ENCODE data around the gene ALKBH1. TPM values are rescaled to one million over a fixed set of nuclear protein-coding genes. Genes with fewer than 3 reads are reported as not detected.

The ALKBH1 gene
- total RNA-seq, 1 donor from 2014 or later, result 14.5 TPM

- DNase-seq (ENCODE audit: low spot score, unreplicated experiment), result no peak
- Mint-ChIP-seq H3K27ac (no peak overlapping the region), H3K9me3 (ENCODE audit: low read depth) (no peaks in the 10 kb centered on the region), H3K4me1 (ENCODE audit: low read depth) (peaks cover 18% of the 10 kb centered on the region), H3K4me3 (ENCODE audit: low read depth) (no peak overlapping the region), H3K36me3 (ENCODE audit: insufficient read depth) (no peaks in the 10 kb centered on the region), H3K27me3 (peaks cover 3% of the 10 kb centered on the region)
- no peak for TF ChIP-seq CTCF (IDR thresholded peaks at IDR 0.05; ENCODE audit: unreplicated experiment)
Observed at GRCh38 chr14:77657280-77657679, 50.5 kb downstream of the ALKBH1 start.

DNA sequence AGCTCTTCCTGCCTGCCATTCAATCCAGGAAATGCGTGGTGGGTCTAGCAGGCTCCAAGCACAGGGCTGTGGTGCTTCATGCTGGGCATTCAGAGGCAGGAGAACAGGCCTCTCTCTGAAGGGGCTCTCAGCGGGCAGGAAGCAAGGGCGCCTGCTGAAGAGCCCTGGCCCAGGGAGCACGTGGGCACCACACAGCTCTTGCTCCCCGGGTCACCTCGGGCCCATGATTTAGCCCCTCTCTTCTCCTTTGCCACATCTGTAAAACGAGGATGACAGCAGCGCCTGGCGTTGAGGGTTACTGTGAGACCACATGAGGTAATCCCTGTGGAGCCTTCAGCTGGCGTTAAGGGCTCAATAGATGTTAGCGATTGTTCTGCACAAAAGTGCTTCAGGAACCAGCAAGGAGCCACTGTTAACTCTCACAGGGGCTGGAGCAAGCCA is 53.8 kb downstream of the ALKBH1 start:
- TF ChIP-seq CTCF (IDR thresholded peaks at IDR 0.05; ENCODE audit: unreplicated experiment), result no peak
- Mint-ChIP-seq H3K9me3 (ENCODE audit: low read depth) (no peaks in the 10 kb centered on the region), H3K27me3 (peaks cover 3% of the 10 kb centered on the region), H3K36me3 (ENCODE audit: insufficient read depth) (no peaks in the 10 kb centered on the region), H3K27ac (no peak overlapping the region), H3K4me3 (ENCODE audit: low read depth) (no peak overlapping the region), H3K4me1 (ENCODE audit: low read depth) (peaks cover 7% of the 10 kb centered on the region)
- DNase-seq (ENCODE audit: low spot score, unreplicated experiment), result no peak

DNA sequence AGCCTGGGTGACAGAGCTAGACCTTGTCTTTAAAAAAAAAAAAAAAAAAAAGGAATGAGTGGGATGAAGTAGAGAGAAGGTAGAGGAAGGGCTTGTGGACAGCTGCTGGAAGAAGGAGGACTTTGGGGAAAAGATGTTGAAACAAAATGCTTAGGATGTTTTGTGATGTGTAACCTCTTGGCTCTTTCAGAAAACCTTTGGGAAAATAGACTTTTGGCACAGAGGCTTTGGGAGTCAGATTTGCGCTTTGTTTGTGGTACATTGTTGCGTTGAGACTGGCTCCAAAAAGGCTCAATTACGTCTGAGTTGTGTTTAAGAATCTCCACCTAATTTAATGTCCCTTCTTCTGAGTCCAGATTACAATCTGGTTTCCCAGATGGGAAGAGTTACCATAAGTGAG is 58.5 kb downstream of the ALKBH1 start:
- Mint-ChIP-seq H3K27ac (no peak overlapping the region), H3K27me3 (no peaks in the 10 kb centered on the region), H3K4me1 (ENCODE audit: low read depth) (peaks cover 2% of the 10 kb centered on the region), H3K9me3 (ENCODE audit: low read depth) (peaks cover 7% of the 10 kb centered on the region), H3K36me3 (ENCODE audit: insufficient read depth) (no peaks in the 10 kb centered on the region), H3K4me3 (ENCODE audit: low read depth) (no peak overlapping the region)
- no peak for TF ChIP-seq CTCF (IDR thresholded peaks at IDR 0.05; ENCODE audit: unreplicated experiment)
- no peak for DNase-seq (ENCODE audit: low spot score, unreplicated experiment)

DNA sequence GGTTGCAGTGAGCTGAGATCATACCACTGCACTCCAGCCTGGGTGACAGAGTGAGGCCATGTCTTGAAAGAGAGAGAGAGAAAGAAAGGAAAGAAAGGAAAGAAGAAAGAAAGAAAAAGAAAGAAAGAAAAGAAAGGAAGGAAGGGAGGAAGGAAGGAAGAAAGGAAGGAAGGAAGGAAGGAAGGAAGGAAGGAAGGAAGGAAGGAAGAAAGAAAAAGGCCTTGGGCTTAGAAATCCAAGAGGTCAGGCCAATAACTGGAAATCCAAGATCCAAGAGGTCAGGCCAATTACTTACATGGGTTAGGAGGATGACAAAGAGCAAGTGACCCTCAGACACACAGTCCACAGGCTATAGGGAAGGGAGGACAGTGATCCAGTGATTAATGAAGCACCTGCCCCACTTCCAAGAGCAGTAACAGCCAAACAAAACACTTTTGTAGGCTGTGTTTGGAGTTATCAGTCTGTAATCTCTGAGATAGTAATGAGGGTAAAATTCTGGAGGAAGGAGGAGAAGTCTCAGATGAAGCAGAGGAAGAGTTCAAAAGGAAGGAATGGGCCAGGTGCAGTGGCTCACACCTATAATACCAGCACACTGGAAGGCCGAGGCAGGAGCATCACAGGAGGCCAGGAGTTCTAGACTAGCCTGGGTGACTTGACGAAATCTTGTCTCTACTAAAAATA is 59.2 kb downstream of the ALKBH1 start:
- no peak overlapping the region for H3K4me3 Mint-ChIP-seq (ENCODE audit: low read depth)
- peaks cover 8% of the 10 kb centered on the region for H3K9me3 Mint-ChIP-seq (ENCODE audit: low read depth)
- no peak overlapping the region for H3K27ac Mint-ChIP-seq
- DNase-seq (ENCODE audit: low spot score, unreplicated experiment), result no peak
- no peaks in the 10 kb centered on the region for H3K27me3 Mint-ChIP-seq
- H3K36me3 Mint-ChIP-seq (ENCODE audit: insufficient read depth), result no peaks in the 10 kb centered on the region
- no peak for TF ChIP-seq CTCF (IDR thresholded peaks at IDR 0.05; ENCODE audit: unreplicated experiment)
- H3K4me1 Mint-ChIP-seq (ENCODE audit: low read depth), result peaks cover 2% of the 10 kb centered on the region

GRCh38 chr14:77647853-77648252 is 60.0 kb downstream of the ALKBH1 start:
- Mint-ChIP-seq H3K4me1 (ENCODE audit: low read depth) (peaks cover 2% of the 10 kb centered on the region), H3K36me3 (ENCODE audit: insufficient read depth) (no peaks in the 10 kb centered on the region), H3K4me3 (ENCODE audit: low read depth) (no peak overlapping the region), H3K27ac (no peak overlapping the region), H3K9me3 (ENCODE audit: low read depth) (peaks cover 8% of the 10 kb centered on the region), H3K27me3 (no peaks in the 10 kb centered on the region)
- DNase-seq (ENCODE audit: low spot score, unreplicated experiment), result no peak
- no peak for TF ChIP-seq CTCF (IDR thresholded peaks at IDR 0.05; ENCODE audit: unreplicated experiment)

Measured in progenitor cell of endocrine pancreas (in vitro differentiated cells).